ENCODE measurements around the gene MYH10.

The MYH10 gene

GRCh38 chr17:8479431-8479947, 151.0 kb downstream of the MYH10 start (continued):
- TF ChIP-seq, protein P1, sequence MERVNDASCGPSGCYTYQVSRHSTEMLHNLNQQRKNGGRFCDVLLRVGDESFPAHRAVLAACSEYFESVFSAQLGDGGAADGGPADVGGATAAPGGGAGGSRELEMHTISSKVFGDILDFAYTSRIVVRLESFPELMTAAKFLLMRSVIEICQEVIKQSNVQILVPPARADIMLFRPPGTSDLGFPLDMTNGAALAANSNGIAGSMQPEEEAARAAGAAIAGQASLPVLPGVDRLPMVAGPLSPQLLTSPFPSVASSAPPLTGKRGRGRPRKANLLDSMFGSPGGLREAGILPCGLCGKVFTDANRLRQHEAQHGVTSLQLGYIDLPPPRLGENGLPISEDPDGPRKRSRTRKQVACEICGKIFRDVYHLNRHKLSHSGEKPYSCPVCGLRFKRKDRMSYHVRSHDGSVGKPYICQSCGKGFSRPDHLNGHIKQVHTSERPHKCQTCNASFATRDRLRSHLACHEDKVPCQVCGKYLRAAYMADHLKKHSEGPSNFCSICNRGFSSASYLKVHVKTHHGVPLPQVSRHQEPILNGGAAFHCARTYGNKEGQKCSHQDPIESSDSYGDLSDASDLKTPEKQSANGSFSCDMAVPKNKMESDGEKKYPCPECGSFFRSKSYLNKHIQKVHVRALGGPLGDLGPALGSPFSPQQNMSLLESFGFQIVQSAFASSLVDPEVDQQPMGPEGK (CRISPR knock-in tag; IDR thresholded peaks at IDR 0.05; ENCODE audit: borderline replicate concordance): no peak

DNA sequence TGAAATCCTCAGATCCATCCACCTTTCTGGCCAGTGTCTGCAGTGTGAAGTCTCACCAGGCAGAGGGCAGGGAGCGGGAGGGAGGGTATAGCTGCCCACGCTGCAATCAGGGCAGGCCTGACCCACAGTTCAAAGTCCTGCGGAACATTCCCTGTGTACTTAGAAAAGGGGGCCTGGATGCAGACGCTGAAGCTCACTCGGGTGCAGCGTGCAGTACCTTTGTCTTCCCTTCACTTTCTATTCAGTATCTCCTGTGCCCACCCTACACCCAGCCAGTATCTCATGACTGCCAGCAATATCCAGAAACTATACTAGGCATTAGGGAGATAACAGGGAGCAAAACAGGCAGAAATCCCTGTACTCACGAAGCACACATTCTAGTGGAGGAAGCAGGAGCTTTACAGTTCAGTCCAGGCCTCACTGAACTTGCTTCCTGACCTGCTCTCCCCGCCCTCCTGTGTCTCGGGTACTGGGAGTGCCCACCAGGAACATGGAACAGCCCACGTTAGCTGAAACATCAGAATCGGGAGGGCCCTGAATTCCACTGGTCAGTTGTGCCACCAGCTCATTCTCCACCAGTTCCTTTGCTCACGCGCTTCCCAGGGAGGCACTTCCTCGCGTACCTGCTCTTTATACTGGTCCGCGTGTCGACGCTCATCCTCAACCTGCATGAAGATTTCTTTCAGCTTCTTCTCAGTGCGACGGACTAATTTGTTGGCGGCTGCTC, 152.6 kb downstream of the MYH10 start:
- no peak for ATAC-seq
- no peak for TF ChIP-seq ZNF70 (CRISPR knock-in tag; IDR thresholded peaks at IDR 0.05)
- TF ChIP-seq ARNTL (CRISPR knock-in tag; IDR thresholded peaks at IDR 0.05; ENCODE audit: borderline replicate concordance, low read depth): no peak
- no peak for TF ChIP-seq OSR1 (CRISPR knock-in tag; IDR thresholded peaks at IDR 0.05)
- no peak for TF ChIP-seq GLIS3 (CRISPR knock-in tag; IDR thresholded peaks at IDR 0.05)
- TF ChIP-seq, protein P1 (CRISPR knock-in tag; IDR thresholded peaks at IDR 0.05; ENCODE audit: borderline replicate concordance): no peak
- TF ChIP-seq, protein P2, sequence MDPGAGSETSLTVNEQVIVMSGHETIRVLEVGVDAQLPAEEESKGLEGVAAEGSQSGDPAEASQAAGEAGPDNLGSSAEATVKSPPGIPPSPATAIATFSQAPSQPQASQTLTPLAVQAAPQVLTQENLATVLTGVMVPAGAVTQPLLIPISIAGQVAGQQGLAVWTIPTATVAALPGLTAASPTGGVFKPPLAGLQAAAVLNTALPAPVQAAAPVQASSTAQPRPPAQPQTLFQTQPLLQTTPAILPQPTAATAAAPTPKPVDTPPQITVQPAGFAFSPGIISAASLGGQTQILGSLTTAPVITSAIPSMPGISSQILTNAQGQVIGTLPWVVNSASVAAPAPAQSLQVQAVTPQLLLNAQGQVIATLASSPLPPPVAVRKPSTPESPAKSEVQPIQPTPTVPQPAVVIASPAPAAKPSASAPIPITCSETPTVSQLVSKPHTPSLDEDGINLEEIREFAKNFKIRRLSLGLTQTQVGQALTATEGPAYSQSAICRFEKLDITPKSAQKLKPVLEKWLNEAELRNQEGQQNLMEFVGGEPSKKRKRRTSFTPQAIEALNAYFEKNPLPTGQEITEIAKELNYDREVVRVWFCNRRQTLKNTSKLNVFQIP (CRISPR knock-in tag; IDR thresholded peaks at IDR 0.05; ENCODE audit: borderline replicate concordance, low read depth): no peak
- TF ChIP-seq ZFP3 (CRISPR knock-in tag; IDR thresholded peaks at IDR 0.05): no peak
- no peak for TF ChIP-seq CREB5 (CRISPR knock-in tag; IDR thresholded peaks at IDR 0.05; ENCODE audit: low read depth)
- no peak for TF ChIP-seq PPARA (CRISPR knock-in tag; IDR thresholded peaks at IDR 0.05; ENCODE audit: borderline replicate concordance)
- TF ChIP-seq BACH2 (CRISPR knock-in tag; IDR thresholded peaks at IDR 0.05; ENCODE audit: borderline replicate concordance): no peak
- no peak for TF ChIP-seq SNAI2 (CRISPR knock-in tag; IDR thresholded peaks at IDR 0.05)
- TF ChIP-seq ZNF8 (CRISPR knock-in tag; IDR thresholded peaks at IDR 0.05): no peak
- no peak for TF ChIP-seq ESRRG (CRISPR knock-in tag; IDR thresholded peaks at IDR 0.05)
- no peak for TF ChIP-seq TOX (CRISPR knock-in tag; IDR thresholded peaks at IDR 0.05; ENCODE audit: borderline replicate concordance)
- no peak for TF ChIP-seq TSHZ2 (CRISPR knock-in tag; IDR thresholded peaks at IDR 0.05)

- ATAC-seq: no peak
- TF ChIP-seq ZNF70 (CRISPR knock-in tag; IDR thresholded peaks at IDR 0.05): no peak
- TF ChIP-seq, protein P2 (CRISPR knock-in tag; IDR thresholded peaks at IDR 0.05; ENCODE audit: borderline replicate concordance, low read depth): no peak
- TF ChIP-seq TCF4 (CRISPR knock-in tag; IDR thresholded peaks at IDR 0.05; ENCODE audit: borderline replicate concordance): no peak
- TF ChIP-seq ISL1 (CRISPR knock-in tag; IDR thresholded peaks at IDR 0.05): no peak
- TF ChIP-seq ZFP3 (CRISPR knock-in tag; IDR thresholded peaks at IDR 0.05): no peak
- no peak for TF ChIP-seq ZFP30 (CRISPR knock-in tag; IDR thresholded peaks at IDR 0.05)
Observed at GRCh38 chr17:8477171-8477570, 153.4 kb downstream of the MYH10 start.
